GM12878 (cell line): ENCODE results near the gene CALML5. TPM values are rescaled to one million over a fixed set of nuclear protein-coding genes. Genes with fewer than 3 reads are reported as not detected.
A peak's percentile ranks its signal among the peaks of the same experiment; 100 is the strongest.

Experiments used
- ATAC-seq: fragments of 200-7000 bp; cut with Tn5 transposase; 3 replicates; pipeline ENCODE4 v1.9.1; 2020; ENCODE audit warnings: mild to moderate bottlenecking, moderate library complexity
- BruUV-seq: library from RNA; stranded (reverse); fragments of 400-500 nt; replicated peaks from 2 replicates; lab custom pipeline; 2021; lab: Mats Ljungman, UMichigan
- CTCF ChIA-PET: fragments of 300-600 bp; sonication (Branson Sonifier 250); formaldehyde crosslinking; extraction: SDS; loops from one replicate; lab custom pipeline; 2021; ENCODE audit warnings: inconsistent platforms; lab: Yijun Ruan, JAX
- POLR2A ChIA-PET: fragments of 350-600 bp; formaldehyde crosslinking; extraction: SDS; loops from one replicate; lab custom pipeline; 2021; ENCODE audit warnings: inconsistent platforms; lab: Charles Lee
- RAD21 ChIA-PET: fragments of 300-600 bp; sonication (Branson Sonifier 250); formaldehyde crosslinking; loops from one replicate; lab custom pipeline; 2023; ENCODE audit warnings: antibody characterized with exemption; ENCODE audit not compliant: unreplicated experiment; lab: Charles Lee
- SMC1A ChIA-PET: fragments of 300-600 bp; sonication (Branson Sonifier 250); formaldehyde crosslinking; loops from one replicate; lab custom pipeline; 2023; ENCODE audit not compliant: unreplicated experiment, uncharacterized antibody; lab: Charles Lee
- DNase-seq: peaks from one replicate; pipeline ENCODE4 v3.0.0-alpha.2; 2011; ENCODE audit warnings: low read depth, low spot score
- FAIRE-seq: peaks from 3 replicates; lab custom pipeline; 2011; peaks lifted over from hg19 to GRCh38; lab: Jason Lieb, UNC
- H2AFZ ChIP-seq: 2 replicates; pipeline ENCODE4 v1.6.0; 2011; ENCODE audit warnings: low read depth, low read length, control low read depth; ENCODE audit not compliant: control insufficient read depth
- H3K27ac ChIP-seq: 2 replicates; pipeline ENCODE4 v1.5.1; 2011; ENCODE audit warnings: control low read depth; ENCODE audit not compliant: control insufficient read depth, insufficient read depth
- H3K27me3 ChIP-seq, 2 experiments: replicated peaks in 1 of 2; 2 replicates each; pipeline versions ENCODE4 v1.6.0 to v1.6.1; 2011; ENCODE audit warnings: low read length in 1 of 2; ENCODE audit not compliant: control insufficient read depth in 2 of 2, insufficient read depth in 2 of 2
- H3K36me3 ChIP-seq, 2 experiments: 2 replicates each; pipeline ENCODE4 v1.5.1; 2011; ENCODE audit warnings: low read length in 1 of 2; ENCODE audit not compliant: control insufficient read depth in 2 of 2, insufficient read depth in 2 of 2
- H3K4me1 ChIP-seq: 2 replicates; pipeline ENCODE4 v1.6.1; 2011; ENCODE audit warnings: mild to moderate bottlenecking, low read length, moderate library complexity, mixed read lengths; ENCODE audit not compliant: control insufficient read depth, insufficient read depth
- H3K4me2 ChIP-seq: 2 replicates; pipeline ENCODE4 v1.6.0; 2011; ENCODE audit warnings: control low read depth; ENCODE audit not compliant: control insufficient read depth, insufficient read depth
- H3K4me3 ChIP-seq: fragments of 200-600 bp; sonication (generic); 2 replicates; pipeline ENCODE4 v1.5.1; 2016
- H3K79me2 ChIP-seq: 2 replicates; pipeline ENCODE4 v1.6.0; 2011; ENCODE audit warnings: low read length; ENCODE audit not compliant: control insufficient read depth, insufficient read depth
- H3K9ac ChIP-seq: 2 replicates; pipeline ENCODE4 v1.8.0; 2011; ENCODE audit warnings: low read length, control low read depth, mixed read lengths; ENCODE audit not compliant: control insufficient read depth, insufficient read depth
- H3K9me3 ChIP-seq: replicated peaks from 3 replicates; pipeline ENCODE4 v1.5.1; 2011; ENCODE audit warnings: mild to moderate bottlenecking, low read length; ENCODE audit not compliant: control insufficient read depth, insufficient read depth
- H4K20me1 ChIP-seq: 2 replicates; pipeline ENCODE4 v1.6.0; 2011; ENCODE audit not compliant: control insufficient read depth, insufficient read depth
- BCL3 ChIP-seq: IDR thresholded peaks from 2 replicates; pipeline ENCODE4 v1.6.1; 2011; ENCODE audit warnings: borderline replicate concordance, low read depth, mild to moderate bottlenecking, moderate library complexity, low read length; ENCODE audit not compliant: insufficient read depth, poor library complexity, severe bottlenecking
- TCF12 ChIP-seq: IDR thresholded peaks from 2 replicates; pipeline ENCODE4 v1.6.1; 2011; ENCODE audit warnings: low read depth, mild to moderate bottlenecking, low read length
- ZBTB11 ChIP-seq: fragments of 450-650 bp; formaldehyde crosslinking; IDR thresholded peaks from 2 replicates; pipeline ENCODE4 v1.5.0; 2022; ENCODE audit warnings: mild to moderate bottlenecking, missing genetic modification characterization
- ZNF24 ChIP-seq: fragments of 450-650 bp; IDR thresholded peaks from 2 replicates; pipeline ENCODE4 v1.6.1; 2017; ENCODE audit warnings: antibody characterized with exemption, mild to moderate bottlenecking
- WGBS: methylation state at CpG from one replicate; pipeline ENCODE4 v1.1.6; 2016; ENCODE audit warnings: low lambda C conversion rate; ENCODE audit not compliant: insufficient replicate concordance, insufficient coverage; ENCODE audit errors: missing lambda C conversion rate; 5-methylcytosine and 5-hydroxymethylcytosine counted together
- in situ Hi-C: fragments of 300-500 bp; cut with MboI; formaldehyde crosslinking; loops from 9 replicates; pipeline ENCODE4 v1.14.3; 2018; ENCODE audit warnings: mixed read lengths
- intact Hi-C: fragments of 100-400 bp; cut with micrococcal nuclease; formaldehyde crosslinking; loops from one replicate; pipeline ENCODE4 v1.14.2; 2022; ENCODE audit not compliant: unreplicated experiment
- polyA plus RNA-seq, 11 experiments: library from polyadenylated mRNA; depleted of rRNA in 4 of 11; unstranded in 6 of 11; stranded (reverse) in 5 of 11; fragments of >200 nt; fragmentation: Nextera tagmentation in 4 of 11; fragmentation: Illumina TruSeq in 1 of 11; extraction: Ambion mirVana in 4 of 11; extraction: Trizol in 1 of 11; gene quantifications; 1 replicate in 1 of 11; 2 replicates in 10 of 11; pipeline versions ENCODE4 v1.2.1 to v1.2.3, GENCODE V29; 2011 to 2016; ENCODE audit warnings: inconsistent platforms in 2 of 11, missing spikeins in 2 of 11, low read depth in 1 of 11
- total RNA-seq, 4 experiments: library from RNA; depleted of rRNA in 3 of 4; stranded (reverse); fragments of >200 nt in 3 of 4; fragmentation: Illumina TruSeq in 1 of 4; extraction: Trizol in 1 of 4; gene quantifications; 2 replicates each; pipeline versions ENCODE4 v1.2.1 to v1.2.3, GENCODE V29; 2013 to 2021

The CALML5 gene
- total and polyA plus RNA-seq, 10 of the 15 experiments (the other 5 are each of a cell fraction or from before 2014, with no cell fraction given), result not detected

- H3K79me2 ChIP-seq, result no peaks in the 10 kb centered on the region
- WGBS, result 59% methylated on average over 19 of the region's 19 CpGs
- H3K4me1 ChIP-seq, result no peaks in the 10 kb centered on the region
- ATAC-seq (no peak), DNase-seq (no peak), FAIRE-seq (no peak)
- no peaks in the 10 kb centered on the region for H4K20me1 ChIP-seq
- BruUV-seq, result no TSS peak
- in situ Hi-C loops (no loop called here), intact Hi-C loops (no loop called here)
- TF ChIP-seq ZBTB11 (no peak), ZNF24 (no peak)
- RAD21 ChIA-PET, result no interaction called here
- POLR2A ChIA-PET, result no interaction called here
- H3K27me3 ChIP-seq, result no peaks in the 10 kb centered on the region; a peak in 2 of 4 replicates
- H3K9me3 ChIP-seq, result no peaks in the 10 kb centered on the region
- no peak overlapping the region for H3K27ac ChIP-seq
- H3K9ac ChIP-seq, result no peak overlapping the region
- no peak overlapping the region for H3K4me3 ChIP-seq
- no peaks in the 10 kb centered on the region for H3K36me3 ChIP-seq
- SMC1A ChIA-PET, result no interaction called here
- CTCF ChIA-PET, result no interaction called here
- no peak overlapping the region for H3K4me2 ChIP-seq
- no peak overlapping the region for H2AFZ ChIP-seq
Measured at GRCh38 chr10:5497948-5498730, 1.2 kb downstream of the CALML5 start.

- Histone ChIP-seq H3K4me1 (no peaks in the 10 kb centered on the region), H3K27ac (no peak overlapping the region), H3K27me3 (no peaks in the 10 kb centered on the region; a peak in 2 of 4 replicates), H3K4me3 (no peak overlapping the region), H2AFZ (no peak overlapping the region), H3K36me3 (no peaks in the 10 kb centered on the region), H4K20me1 (no peaks in the 10 kb centered on the region), H3K9me3 (peaks cover 3% of the 10 kb centered on the region; the same call in 2 of the 3 replicates), H3K79me2 (no peaks in the 10 kb centered on the region), H3K4me2 (no peak overlapping the region), H3K9ac (no peak overlapping the region)
- ChIA-PET SMC1A (no interaction called here), RAD21 (no interaction called here), CTCF (no interaction called here), POLR2A (no interaction called here)
- in situ Hi-C loops (no loop called here), intact Hi-C loops (no loop called here)
- BruUV-seq, result no TSS peak
- TF ChIP-seq BCL3, result peak; percentile 34
- TF ChIP-seq TCF12, result no peak
- FAIRE-seq (no peak), ATAC-seq (no peak), DNase-seq (no peak)
- 40% methylated on average over 6 of the region's 6 CpGs for WGBS
Measured at GRCh38 chr10:5497289-5497688, 2.1 kb downstream of the CALML5 start.
